Astrocyte (in vitro differentiated cells and primary cell): ENCODE results near the gene MPP3. TPM values are rescaled to one million over a fixed set of nuclear protein-coding genes. Genes with fewer than 3 reads are reported as not detected.

Experiments used
- DNase-seq: peaks from one replicate; pipeline ENCODE4 v3.0.0-alpha.2; 2010; ENCODE audit warnings: low read depth
- FAIRE-seq: peaks from 2 replicates; lab custom pipeline; 2011; peaks lifted over from hg19 to GRCh38; lab: Jason Lieb, UNC
- H2AFZ ChIP-seq: 2 replicates; pipeline ENCODE4 v1.6.0; 2012; ENCODE audit warnings: low read depth, low read length, inconsistent platforms
- H3K27ac ChIP-seq: 2 replicates; pipeline ENCODE4 v1.5.1; 2011; ENCODE audit warnings: low read depth, low read length, inconsistent platforms
- H3K27me3 ChIP-seq: 2 replicates; pipeline ENCODE4 v1.6.0; 2011; ENCODE audit warnings: low read length, inconsistent platforms; ENCODE audit not compliant: insufficient read depth
- H3K36me3 ChIP-seq: 2 replicates; pipeline ENCODE4 v1.5.1; 2011; ENCODE audit warnings: low read length, inconsistent platforms; ENCODE audit not compliant: insufficient read depth
- H3K4me1 ChIP-seq: 2 replicates; pipeline ENCODE4 v1.5.1; 2011; ENCODE audit warnings: low read length, inconsistent platforms; ENCODE audit not compliant: insufficient read depth
- H3K4me2 ChIP-seq: 2 replicates; pipeline ENCODE4 v1.6.0; 2012; ENCODE audit warnings: low read length, inconsistent platforms
- H3K4me3 ChIP-seq: 2 replicates; pipeline ENCODE4 v1.5.1; 2011; ENCODE audit warnings: low read depth, mild to moderate bottlenecking, low read length, inconsistent platforms; ENCODE audit not compliant: insufficient read depth
- H3K79me2 ChIP-seq: 2 replicates; pipeline ENCODE4 v1.6.0; 2012; ENCODE audit warnings: mild to moderate bottlenecking, low read length, inconsistent platforms; ENCODE audit not compliant: insufficient read depth
- H3K9ac ChIP-seq: 2 replicates; pipeline ENCODE4 v1.6.0; 2012; ENCODE audit warnings: mild to moderate bottlenecking, low read length, inconsistent platforms
- H3K9me3 ChIP-seq: 2 replicates; pipeline ENCODE4 v1.5.1; 2012; ENCODE audit warnings: low read depth, mild to moderate bottlenecking, low read length, inconsistent platforms; ENCODE audit not compliant: insufficient read depth
- H4K20me1 ChIP-seq: 2 replicates; pipeline ENCODE4 v1.6.0; 2012; ENCODE audit warnings: low read length, inconsistent platforms; ENCODE audit not compliant: insufficient read depth
- H3K27ac Mint-ChIP-seq: one replicate; pipeline ENCODE4 v1.8.0; 2021; ENCODE audit warnings: mild to moderate bottlenecking, mixed read lengths; ENCODE audit not compliant: unreplicated experiment
- H3K27me3 Mint-ChIP-seq: one replicate; pipeline ENCODE4 v1.8.0; 2021; ENCODE audit warnings: low read depth, mixed read lengths; ENCODE audit not compliant: unreplicated experiment
- H3K36me3 Mint-ChIP-seq: one replicate; pipeline ENCODE4 v1.8.0; 2021; ENCODE audit warnings: low read depth, mixed read lengths; ENCODE audit not compliant: unreplicated experiment
- H3K4me1 Mint-ChIP-seq: one replicate; pipeline ENCODE4 v1.8.0; 2021; ENCODE audit warnings: low read depth, mixed read lengths; ENCODE audit not compliant: unreplicated experiment
- H3K4me3 Mint-ChIP-seq: one replicate; pipeline ENCODE4 v1.8.0; 2021; ENCODE audit warnings: mild to moderate bottlenecking, moderate library complexity, mixed read lengths; ENCODE audit not compliant: unreplicated experiment
- H3K9me3 Mint-ChIP-seq: one replicate; pipeline ENCODE4 v1.8.0; 2021; ENCODE audit warnings: mild to moderate bottlenecking, mixed read lengths; ENCODE audit not compliant: unreplicated experiment
- EZH2 ChIP-seq: IDR thresholded peaks from 2 replicates; pipeline ENCODE4 v1.6.1; 2012; ENCODE audit warnings: mild to moderate bottlenecking, low read length, inconsistent platforms; ENCODE audit not compliant: insufficient read depth
- total RNA-seq: library from RNA; stranded (reverse); gene quantifications from 2 replicates; pipeline ENCODE4 v1.2.1, GENCODE V29; 2021
- TF ChIP-seq, protein P1 (sequence below): IDR thresholded peaks from 2 replicates; pipeline ENCODE4 v1.5.1; 2011; ENCODE audit warnings: low read depth, mild to moderate bottlenecking, inconsistent platforms, low read length, moderate library complexity; ENCODE audit not compliant: insufficient read depth

MPP3 gene
- total RNA-seq, 1 donor from 2014 or later: 6.5 TPM

DNA sequence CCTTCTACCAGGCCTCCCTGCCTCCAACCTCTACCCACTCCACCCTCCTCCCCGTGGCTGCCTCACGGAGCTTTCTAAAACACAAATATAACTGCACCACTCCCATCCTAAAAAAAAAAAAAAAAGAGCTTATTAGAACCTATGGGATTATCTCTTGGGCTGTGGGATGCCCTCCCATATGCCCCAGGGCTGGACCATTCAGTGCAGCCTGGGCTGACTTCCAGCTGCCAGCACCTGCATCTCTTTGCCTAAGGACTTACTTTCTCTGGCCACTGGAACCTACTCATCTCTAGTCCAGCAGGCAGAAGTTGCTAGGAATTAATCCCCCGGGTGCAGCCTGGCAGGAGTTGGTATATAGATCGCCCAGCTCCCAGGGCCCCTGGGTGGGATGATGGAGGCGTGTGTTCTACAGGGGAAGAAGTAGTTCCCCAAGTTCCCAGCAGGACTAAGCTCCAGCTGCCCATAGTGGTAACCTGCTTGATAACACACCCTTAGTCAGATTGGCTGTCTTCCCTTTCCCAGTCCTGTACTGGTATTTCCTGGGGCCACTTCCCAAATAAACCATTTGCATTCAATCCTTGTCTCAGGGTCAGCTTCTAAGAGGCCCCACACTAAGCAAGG is 10.3 kb downstream of the MPP3 start:
- H4K20me1 ChIP-seq: peaks cover 8% of the 10 kb centered on the region
- no peak overlapping the region for H3K4me3 ChIP-seq
- no peaks in the 10 kb centered on the region for H3K9me3 ChIP-seq
- no peaks in the 10 kb centered on the region for H3K79me2 ChIP-seq
- no peaks in the 10 kb centered on the region for H3K4me1 Mint-ChIP-seq
- no peak for TF ChIP-seq EZH2
- TF ChIP-seq, protein P1, sequence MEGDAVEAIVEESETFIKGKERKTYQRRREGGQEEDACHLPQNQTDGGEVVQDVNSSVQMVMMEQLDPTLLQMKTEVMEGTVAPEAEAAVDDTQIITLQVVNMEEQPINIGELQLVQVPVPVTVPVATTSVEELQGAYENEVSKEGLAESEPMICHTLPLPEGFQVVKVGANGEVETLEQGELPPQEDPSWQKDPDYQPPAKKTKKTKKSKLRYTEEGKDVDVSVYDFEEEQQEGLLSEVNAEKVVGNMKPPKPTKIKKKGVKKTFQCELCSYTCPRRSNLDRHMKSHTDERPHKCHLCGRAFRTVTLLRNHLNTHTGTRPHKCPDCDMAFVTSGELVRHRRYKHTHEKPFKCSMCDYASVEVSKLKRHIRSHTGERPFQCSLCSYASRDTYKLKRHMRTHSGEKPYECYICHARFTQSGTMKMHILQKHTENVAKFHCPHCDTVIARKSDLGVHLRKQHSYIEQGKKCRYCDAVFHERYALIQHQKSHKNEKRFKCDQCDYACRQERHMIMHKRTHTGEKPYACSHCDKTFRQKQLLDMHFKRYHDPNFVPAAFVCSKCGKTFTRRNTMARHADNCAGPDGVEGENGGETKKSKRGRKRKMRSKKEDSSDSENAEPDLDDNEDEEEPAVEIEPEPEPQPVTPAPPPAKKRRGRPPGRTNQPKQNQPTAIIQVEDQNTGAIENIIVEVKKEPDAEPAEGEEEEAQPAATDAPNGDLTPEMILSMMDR: no peak
- no peak overlapping the region for H3K27ac ChIP-seq
- H3K4me1 ChIP-seq: no peaks in the 10 kb centered on the region
- H3K4me2 ChIP-seq: no peak overlapping the region
- no peak overlapping the region for H3K4me3 Mint-ChIP-seq
- peaks cover 18% of the 10 kb centered on the region for H3K36me3 ChIP-seq
- no peak overlapping the region for H3K27ac Mint-ChIP-seq
- H3K27me3 ChIP-seq: no peaks in the 10 kb centered on the region
- peaks cover 26% of the 10 kb centered on the region for H3K36me3 Mint-ChIP-seq
- peaks cover 3% of the 10 kb centered on the region for H3K27me3 Mint-ChIP-seq
- H2AFZ ChIP-seq: no peak overlapping the region
- DNase-seq (no peak), FAIRE-seq (no peak)
- no peak overlapping the region for H3K9ac ChIP-seq
- H3K9me3 Mint-ChIP-seq: no peaks in the 10 kb centered on the region

DNA sequence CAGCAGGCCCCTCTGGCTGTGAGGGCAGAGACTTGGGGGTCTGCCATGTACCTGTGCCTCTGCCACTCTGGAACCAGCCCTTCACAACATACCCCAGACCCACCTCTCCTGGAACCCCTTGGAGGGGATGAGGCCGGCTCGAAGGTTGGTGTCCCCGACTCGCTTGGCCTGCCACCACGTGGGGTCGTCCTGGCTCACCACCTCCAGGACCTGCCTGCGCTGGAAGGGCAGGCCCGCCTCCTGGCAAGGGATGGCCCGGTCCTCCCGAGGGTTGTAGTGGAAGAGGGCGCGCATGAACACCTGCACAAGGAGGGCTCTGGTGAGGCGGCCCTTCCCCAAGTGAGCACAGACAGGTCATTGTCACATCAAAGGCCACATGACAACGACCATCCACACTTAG is 12.2 kb downstream of the MPP3 start:
- FAIRE-seq (no peak), DNase-seq (no peak)
- no peak overlapping the region for H3K4me2 ChIP-seq
- H2AFZ ChIP-seq: no peak overlapping the region
- H3K27ac Mint-ChIP-seq: no peak overlapping the region
- H3K9me3 ChIP-seq: no peaks in the 10 kb centered on the region
- H4K20me1 ChIP-seq: peaks cover 6% of the 10 kb centered on the region
- H3K9ac ChIP-seq: no peak overlapping the region
- H3K4me3 Mint-ChIP-seq: no peak overlapping the region
- H3K27ac ChIP-seq: no peak overlapping the region
- H3K36me3 Mint-ChIP-seq: peaks cover 27% of the 10 kb centered on the region
- no peaks in the 10 kb centered on the region for H3K9me3 Mint-ChIP-seq
- no peak for TF ChIP-seq EZH2
- TF ChIP-seq, protein P1: no peak
- no peaks in the 10 kb centered on the region for H3K79me2 ChIP-seq
- H3K4me1 ChIP-seq: no peaks in the 10 kb centered on the region
- H3K4me3 ChIP-seq: no peak overlapping the region
- H3K27me3 Mint-ChIP-seq: peaks cover 3% of the 10 kb centered on the region
- H3K36me3 ChIP-seq: peaks cover 15% of the 10 kb centered on the region
- H3K27me3 ChIP-seq: no peaks in the 10 kb centered on the region
- no peaks in the 10 kb centered on the region for H3K4me1 Mint-ChIP-seq

DNA sequence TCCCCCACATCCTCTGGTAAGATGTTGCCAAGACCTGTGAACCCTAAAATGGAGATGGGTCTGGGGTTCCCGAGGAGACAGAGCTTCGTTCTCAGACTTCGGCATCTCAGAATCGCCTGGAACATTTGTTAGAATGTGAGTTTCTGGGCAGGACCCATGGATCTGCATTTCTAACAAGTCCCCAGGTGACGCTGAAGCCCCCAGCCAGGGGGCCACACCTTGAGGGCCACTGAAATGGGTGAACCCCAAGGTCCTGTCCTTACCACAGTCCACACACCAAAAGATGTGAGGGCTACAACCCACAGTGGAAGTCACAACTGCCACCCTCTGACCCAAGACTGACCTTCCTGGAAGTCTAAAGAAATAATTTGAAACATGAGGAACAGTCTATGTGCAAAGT is 14.0 kb downstream of the MPP3 start:
- H3K9ac ChIP-seq: no peak overlapping the region
- H3K4me1 Mint-ChIP-seq: peaks cover 6% of the 10 kb centered on the region
- H3K27me3 ChIP-seq: no peaks in the 10 kb centered on the region
- H3K4me1 ChIP-seq: peaks cover 11% of the 10 kb centered on the region
- FAIRE-seq (no peak), DNase-seq (no peak)
- no peak overlapping the region for H3K27ac Mint-ChIP-seq
- no peak overlapping the region for H2AFZ ChIP-seq
- H3K36me3 Mint-ChIP-seq: peaks cover 26% of the 10 kb centered on the region
- H3K4me2 ChIP-seq: no peak overlapping the region
- peaks cover 8% of the 10 kb centered on the region for H3K36me3 ChIP-seq
- H3K79me2 ChIP-seq: no peaks in the 10 kb centered on the region
- peaks cover 6% of the 10 kb centered on the region for H4K20me1 ChIP-seq
- no peak overlapping the region for H3K4me3 Mint-ChIP-seq
- H3K9me3 Mint-ChIP-seq: no peaks in the 10 kb centered on the region
- no peaks in the 10 kb centered on the region for H3K9me3 ChIP-seq
- H3K27me3 Mint-ChIP-seq: peaks cover 3% of the 10 kb centered on the region
- no peak overlapping the region for H3K4me3 ChIP-seq
- no peak for TF ChIP-seq EZH2
- TF ChIP-seq, protein P1: no peak
- H3K27ac ChIP-seq: no peak overlapping the region
